Lower lobe of right lung (tissue), 2 donors: ENCODE measurements around the gene ADAR. TPM values are rescaled to one million over a fixed set of nuclear protein-coding genes. Genes with fewer than 3 reads are reported as not detected.
A peak's percentile ranks its signal among the peaks of the same experiment; 100 is the strongest.

Source experiments
- ATAC-seq, 2 donors: fragments of 200-7000 bp; cut with Tn5 transposase; one replicate each; pipeline ENCODE4 v1.9.1; 2020 to 2022; ENCODE audit warnings: mild to moderate bottlenecking in 2 of 2, moderate library complexity in 2 of 2
- DNase-seq: peaks from one replicate; pipeline ENCODE4 v3.0.0-alpha.2; 2020
- H3K27ac ChIP-seq: fragments of 200-600 bp; one replicate; pipeline ENCODE4 v1.8.0; 2022
- H3K27me3 ChIP-seq: fragments of 200-600 bp; one replicate; pipeline ENCODE4 v1.8.0; 2022; ENCODE audit warnings: low read depth
- H3K36me3 ChIP-seq: fragments of 200-600 bp; one replicate; pipeline ENCODE4 v1.8.0; 2022; ENCODE audit warnings: mild to moderate bottlenecking
- H3K4me1 ChIP-seq: fragments of 200-600 bp; one replicate; pipeline ENCODE4 v1.8.0; 2022
- H3K4me3 ChIP-seq: fragments of 200-600 bp; one replicate; pipeline ENCODE4 v1.8.0; 2022; ENCODE audit warnings: mild to moderate bottlenecking
- H3K9me3 ChIP-seq: fragments of 200-600 bp; one replicate; pipeline ENCODE4 v1.8.0; 2022
- CTCF ChIP-seq: fragments of 200-600 bp; IDR thresholded peaks from one replicate; pipeline ENCODE4 v1.8.0; 2022; ENCODE audit warnings: antibody characterized with exemption, mild to moderate bottlenecking
- intact Hi-C: fragments of 100-400 bp; cut with DNase I; formaldehyde crosslinking; loops from one replicate; pipeline ENCODE4 v1.11.0; 2022
- total RNA-seq: library from RNA; stranded (reverse); fragmentation: NEBNext Ultra II Directional; extraction: Animal tissue kit (Norgen Biotek cat#: 25700); gene quantifications from one replicate; pipeline ENCODE4 v1.2.1, GENCODE V29; 2021
- donor health status: DM: no; HTN: yes; CAD: no; lungs with severe emphysema.

Gene ADAR
- total RNA-seq, 1 donor from 2014 or later = 202 TPM

GRCh38 chr1:154626456-154627256 is 18.7 kb upstream of the ADAR start:
- H3K36me3 ChIP-seq = peaks cover 19% of the 10 kb centered on the region
- ATAC-seq = peak; percentile 24 to 27
- intact Hi-C loops = no loop called here
- H3K27ac ChIP-seq = peak overlapping the region; percentile 95
- no peaks in the 10 kb centered on the region for H3K27me3 ChIP-seq
- H3K4me3 ChIP-seq = peak overlapping the region; percentile 96
- TF ChIP-seq CTCF = no peak
- DNase-seq = no peak
- H3K9me3 ChIP-seq = no peaks in the 10 kb centered on the region
- peaks cover 25% of the 10 kb centered on the region for H3K4me1 ChIP-seq

GRCh38 chr1:154624746-154625643 is 17.0 kb upstream of the ADAR start:
- no peak for ATAC-seq
- H3K27me3 ChIP-seq = no peaks in the 10 kb centered on the region
- TF ChIP-seq CTCF = no peak

GRCh38 chr1:154623358-154623757 is 15.4 kb upstream of the ADAR start:
- DNase-seq (no peak), ATAC-seq (peak in 1 of 2 donors; percentile 66)
- intact Hi-C loops = no loop called here
- no peak overlapping the region for H3K27ac ChIP-seq
- no peak overlapping the region for H3K4me3 ChIP-seq
- H3K4me1 ChIP-seq = peaks cover 23% of the 10 kb centered on the region
- peaks cover 19% of the 10 kb centered on the region for H3K36me3 ChIP-seq
- no peaks in the 10 kb centered on the region for H3K27me3 ChIP-seq
- no peaks in the 10 kb centered on the region for H3K9me3 ChIP-seq
- TF ChIP-seq CTCF = no peak

More at GRCh38 chr1:154624746-154625643, 17.0 kb upstream of the ADAR start:
- peaks cover 25% of the 10 kb centered on the region for H3K4me1 ChIP-seq
- intact Hi-C loops = no loop called here
- no peak overlapping the region for H3K4me3 ChIP-seq
- H3K9me3 ChIP-seq = no peaks in the 10 kb centered on the region
- DNase-seq = no peak
- peaks cover 19% of the 10 kb centered on the region for H3K36me3 ChIP-seq
- no peak overlapping the region for H3K27ac ChIP-seq

- Histone ChIP-seq H3K27me3 (no peaks in the 10 kb centered on the region), H3K27ac (no peak overlapping the region), H3K9me3 (no peaks in the 10 kb centered on the region), H3K36me3 (peaks cover 19% of the 10 kb centered on the region), H3K4me1 (peaks cover 20% of the 10 kb centered on the region), H3K4me3 (no peak overlapping the region)
- ATAC-seq (no peak), DNase-seq (no peak)
- intact Hi-C loops = no loop called here
- no peak for TF ChIP-seq CTCF
These were observed 14.6 kb upstream of the ADAR start for GRCh38 chr1:154622503-154623039.

GRCh38 chr1:154621875-154622274 is 13.9 kb upstream of the ADAR start:
- peaks cover 16% of the 10 kb centered on the region for H3K4me1 ChIP-seq
- H3K4me3 ChIP-seq = no peak overlapping the region
- no peak overlapping the region for H3K27ac ChIP-seq
- H3K36me3 ChIP-seq = peaks cover 19% of the 10 kb centered on the region
- ATAC-seq = no peak
- no peak for DNase-seq
- H3K27me3 ChIP-seq = no peaks in the 10 kb centered on the region
- intact Hi-C loops = no loop called here
- no peak for TF ChIP-seq CTCF
- no peaks in the 10 kb centered on the region for H3K9me3 ChIP-seq
